AG20443 (cell line): ENCODE measurements around the gene WRAP73.

Experiments used
- DNase-seq: peaks from one replicate; pipeline ENCODE4 v3.0.0; 2012; ENCODE audit warnings: low spot score, mixed read lengths

WRAP73 gene, protein sequence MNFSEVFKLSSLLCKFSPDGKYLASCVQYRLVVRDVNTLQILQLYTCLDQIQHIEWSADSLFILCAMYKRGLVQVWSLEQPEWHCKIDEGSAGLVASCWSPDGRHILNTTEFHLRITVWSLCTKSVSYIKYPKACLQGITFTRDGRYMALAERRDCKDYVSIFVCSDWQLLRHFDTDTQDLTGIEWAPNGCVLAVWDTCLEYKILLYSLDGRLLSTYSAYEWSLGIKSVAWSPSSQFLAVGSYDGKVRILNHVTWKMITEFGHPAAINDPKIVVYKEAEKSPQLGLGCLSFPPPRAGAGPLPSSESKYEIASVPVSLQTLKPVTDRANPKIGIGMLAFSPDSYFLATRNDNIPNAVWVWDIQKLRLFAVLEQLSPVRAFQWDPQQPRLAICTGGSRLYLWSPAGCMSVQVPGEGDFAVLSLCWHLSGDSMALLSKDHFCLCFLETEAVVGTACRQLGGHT

DNA sequence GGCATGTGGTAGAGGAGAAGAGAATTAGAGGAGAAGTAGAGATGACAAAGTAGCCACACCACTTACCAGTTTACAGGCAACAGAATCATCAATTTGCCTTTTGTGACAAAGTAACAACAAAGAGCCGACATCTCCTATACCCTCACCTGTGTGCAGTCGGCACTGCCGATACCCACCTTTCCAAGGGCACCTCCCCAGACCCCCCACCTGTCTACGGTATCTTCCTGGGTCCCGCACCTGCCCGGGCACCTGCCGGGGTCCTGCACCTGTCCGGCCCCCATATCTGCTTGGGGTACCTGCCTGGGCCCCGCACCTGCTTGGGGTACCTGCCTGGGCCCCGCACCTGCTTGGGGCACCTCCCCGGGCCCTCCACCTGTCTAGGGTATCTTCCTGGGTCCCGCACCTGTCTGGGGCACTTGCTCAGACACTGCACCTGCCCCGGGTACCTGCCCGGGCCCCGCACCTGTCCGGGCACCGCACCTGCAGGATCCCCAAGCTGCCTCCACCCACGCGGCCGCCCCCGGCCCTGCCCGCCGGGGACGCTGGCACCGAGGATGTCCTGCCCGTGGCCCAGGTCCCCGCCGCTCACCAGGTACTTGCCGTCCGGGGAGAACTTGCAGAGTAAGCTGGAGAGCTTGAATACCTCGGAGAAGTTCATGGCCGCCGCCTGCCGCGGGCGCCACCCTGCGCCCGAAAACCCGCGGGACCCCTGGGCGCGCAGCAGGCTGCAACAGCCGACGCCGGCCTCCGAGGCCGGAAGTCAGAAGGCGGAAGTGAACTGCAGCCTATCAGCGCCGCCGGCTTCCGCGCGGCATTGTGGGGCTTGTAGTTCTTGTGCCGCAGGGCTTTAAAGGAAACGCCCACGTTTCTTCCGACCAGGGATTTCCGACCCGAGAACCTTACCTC lies at the start of gene WRAP73:
TSS of gene WRAP73 (minus strand) at position 762 of the 906 bp plus-strand sequence. CDS start at position 658, 104 bp downstream.
- DNase-seq, result peak; percentile 97

DNA sequence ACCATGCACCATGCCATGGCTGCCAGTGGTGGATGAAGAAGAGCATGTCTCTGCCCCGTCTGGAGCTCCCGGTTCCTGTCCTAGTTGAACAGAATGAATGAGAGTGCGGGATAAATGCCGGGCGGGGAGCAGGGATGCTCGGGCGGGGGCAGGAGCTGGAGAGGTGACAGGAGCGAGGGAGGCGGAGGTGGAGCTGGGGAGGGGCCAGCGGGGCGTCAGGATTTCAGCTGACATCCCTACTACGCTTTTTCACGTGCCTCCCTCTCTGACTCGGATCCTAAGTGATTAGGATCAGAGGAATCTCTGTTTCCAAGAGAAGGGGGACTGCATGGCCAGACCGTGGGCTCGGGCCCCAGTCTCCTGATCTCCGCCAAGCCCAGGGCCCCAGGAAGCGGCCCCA lies 49.7 kb upstream of the WRAP73 start:
- DNase-seq, result no peak

DNA sequence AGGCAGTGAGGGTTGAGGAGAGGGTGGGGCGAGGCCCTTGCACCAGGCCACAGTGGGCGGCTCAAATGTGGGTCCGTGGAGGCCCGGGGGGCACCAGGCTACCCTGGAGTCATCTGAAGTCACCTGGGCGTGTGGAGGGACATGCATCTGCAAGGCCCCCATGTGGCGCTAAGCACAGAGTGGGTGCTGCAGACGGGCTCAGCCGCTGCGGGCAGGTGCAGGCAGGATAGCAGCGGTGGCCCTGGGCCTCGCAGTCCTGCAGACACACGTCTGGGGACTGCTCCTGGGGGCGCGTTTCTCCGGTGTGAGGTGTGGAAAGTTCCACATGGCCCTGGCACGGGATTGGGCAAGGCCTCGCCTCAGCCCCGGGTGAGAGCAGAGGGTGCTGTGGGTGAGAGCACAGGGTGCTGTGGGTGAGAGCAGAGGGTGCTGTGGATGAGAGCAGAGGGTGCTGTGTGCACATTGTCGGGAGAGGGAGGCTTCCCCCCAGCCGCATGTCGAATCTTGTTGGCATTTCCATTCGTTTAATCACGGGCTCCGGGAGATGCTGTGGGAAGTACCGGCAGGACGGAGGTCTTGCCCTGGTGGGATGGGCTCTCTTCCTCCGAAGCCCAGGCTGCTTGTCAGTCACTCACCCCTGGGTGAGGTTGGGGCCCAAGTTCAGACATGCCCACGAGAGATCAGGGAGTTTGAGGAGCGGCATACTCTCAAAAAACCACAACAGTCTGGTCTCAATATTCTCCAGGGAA lies 48.9 kb upstream of the WRAP73 start:
- DNase-seq, result no peak

DNA sequence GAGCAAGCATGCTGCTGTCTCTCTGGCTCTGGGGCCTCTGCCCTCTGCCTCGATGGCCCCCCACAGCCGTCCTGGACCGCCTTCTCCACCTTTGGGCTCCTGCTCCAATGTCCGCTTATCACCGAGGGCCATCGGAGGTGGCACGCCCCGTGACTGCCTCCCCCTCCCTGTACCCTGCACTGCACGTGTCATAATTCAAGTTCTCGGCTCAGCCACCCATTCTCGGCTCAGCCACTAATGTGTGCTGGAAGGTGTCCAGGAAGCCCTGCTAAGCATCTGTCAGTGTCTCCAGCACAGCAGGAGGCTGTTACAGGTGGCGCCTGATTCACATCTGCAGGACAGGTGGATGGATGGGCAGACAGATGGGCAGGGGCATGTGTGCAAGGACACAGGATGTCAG lies 47.9 kb upstream of the WRAP73 start:
- DNase-seq, result no peak

DNA sequence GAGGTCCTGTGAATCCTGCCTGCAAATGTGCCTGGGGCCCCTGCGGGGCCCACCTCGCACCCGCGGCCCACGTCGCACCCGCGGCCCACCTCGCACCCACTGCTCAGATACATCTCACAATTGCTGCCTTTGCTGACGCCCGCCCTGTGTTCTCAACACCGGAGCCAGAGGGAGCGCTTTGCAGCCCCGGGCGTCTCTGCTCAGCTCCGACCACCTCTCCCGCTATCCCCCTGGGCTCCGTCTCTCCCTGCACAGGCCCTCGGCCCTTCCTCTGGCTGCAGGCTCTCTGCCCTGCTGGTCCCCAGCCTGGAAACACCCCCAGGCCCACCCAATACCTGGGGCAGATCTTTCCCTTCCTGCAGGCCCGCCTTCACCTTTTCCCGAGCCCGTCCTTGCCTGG lies 47.2 kb upstream of the WRAP73 start:
- no peak for DNase-seq

DNA sequence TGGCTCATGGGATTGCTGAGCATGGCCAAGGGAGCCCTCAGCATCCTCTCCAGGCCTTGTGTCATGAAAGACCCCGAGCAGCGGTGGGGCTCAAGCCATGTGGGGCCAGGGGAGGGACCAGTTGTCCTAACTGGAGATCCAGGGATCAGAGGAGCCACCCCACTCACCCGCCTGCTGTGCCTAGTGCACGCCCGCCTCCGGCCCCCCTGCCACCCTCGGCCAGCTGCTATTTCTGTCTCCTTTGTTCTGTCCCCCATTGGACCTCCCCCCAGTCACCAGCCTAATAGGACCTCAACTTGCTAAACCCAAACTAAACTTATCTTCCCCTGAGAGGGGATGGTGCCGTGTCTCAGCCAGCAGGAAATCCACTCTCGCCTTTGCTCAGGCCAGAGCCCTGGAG lies 46.8 kb upstream of the WRAP73 start:
- DNase-seq, result no peak

DNA sequence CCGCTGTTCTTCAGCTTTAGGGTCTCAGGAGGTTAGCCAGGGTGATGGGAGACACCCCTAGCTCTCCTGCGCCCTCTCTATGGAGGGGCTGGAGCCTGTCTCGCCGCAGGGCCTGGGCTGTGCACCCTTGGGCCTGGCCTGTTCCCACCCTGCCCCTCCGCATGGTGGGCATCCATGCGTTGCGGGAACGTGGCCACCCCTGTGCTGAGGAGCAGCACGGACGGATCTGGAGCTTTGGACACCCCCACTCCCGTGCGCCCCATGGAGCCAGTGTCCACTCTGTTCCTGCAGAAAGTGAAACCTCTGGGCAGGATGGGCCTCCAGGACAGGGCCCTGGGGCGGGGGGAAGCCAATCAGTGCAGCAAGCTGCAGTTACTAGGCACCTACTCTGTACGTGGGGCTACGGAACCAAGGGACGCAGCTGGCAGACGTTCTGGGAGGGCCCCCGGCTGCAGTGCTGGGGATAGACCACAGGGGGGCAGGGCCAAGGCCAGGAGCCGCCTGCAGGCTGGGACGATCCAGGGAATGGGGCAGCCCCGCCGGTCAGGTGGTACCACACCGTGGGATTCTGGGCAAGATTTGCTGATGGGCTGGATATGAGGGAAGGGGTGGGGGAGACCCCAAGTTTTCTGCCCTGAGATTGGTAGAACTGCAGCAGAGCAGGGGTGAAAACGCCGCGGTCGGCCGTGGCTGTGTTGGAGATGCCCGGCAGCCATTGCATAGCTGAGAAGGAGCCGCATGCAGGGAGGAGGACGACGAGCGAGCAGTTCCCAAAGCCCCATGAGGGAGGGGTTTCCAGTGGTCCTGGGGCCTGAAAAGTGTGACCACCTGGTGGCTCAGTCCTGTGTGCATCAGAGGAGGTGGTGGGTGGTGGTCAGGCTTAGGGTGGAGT lies 45.7 kb upstream of the WRAP73 start:
- peak; percentile 90 for DNase-seq

DNA sequence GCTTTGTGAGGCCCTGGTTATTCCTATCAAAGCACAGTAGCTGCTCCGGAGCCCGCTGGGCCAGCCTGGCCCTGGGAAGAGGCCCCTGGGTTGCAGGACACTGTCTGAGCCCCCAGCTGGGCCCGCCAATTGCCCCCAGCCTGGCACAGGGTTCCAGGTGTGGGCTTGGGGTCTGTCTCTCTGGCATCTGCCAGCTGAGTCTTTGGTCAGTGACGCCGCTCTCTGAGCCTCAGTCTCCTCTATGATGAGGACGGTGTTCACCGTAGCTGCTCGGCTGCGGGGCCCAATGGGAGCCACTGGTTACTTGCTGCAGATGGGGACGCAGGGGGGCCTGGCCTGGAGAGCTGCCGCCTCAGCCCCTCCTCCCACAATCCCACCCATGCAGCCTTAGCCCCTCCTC lies 43.4 kb upstream of the WRAP73 start:
- no peak for DNase-seq

DNA sequence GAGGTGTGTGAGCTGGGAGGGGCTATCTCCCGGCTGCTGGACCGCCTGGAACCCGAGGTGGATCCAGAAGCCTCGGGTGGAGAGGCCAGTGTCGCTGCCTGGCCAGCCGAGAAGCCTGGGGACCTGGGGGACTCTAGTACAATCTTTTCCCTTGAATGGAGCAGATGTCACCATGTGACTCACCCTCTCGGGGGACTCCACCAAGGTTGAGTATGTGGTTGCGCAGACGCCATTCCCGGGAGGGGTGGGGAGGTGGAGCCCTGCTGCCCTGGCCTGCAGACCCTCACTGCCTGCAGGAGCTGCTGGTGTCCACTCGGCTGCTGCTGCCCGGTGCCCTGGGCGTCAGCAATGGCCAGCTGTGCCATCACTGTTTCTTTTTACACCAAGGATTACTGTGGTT lies 42.7 kb upstream of the WRAP73 start:
- DNase-seq, result no peak

DNA sequence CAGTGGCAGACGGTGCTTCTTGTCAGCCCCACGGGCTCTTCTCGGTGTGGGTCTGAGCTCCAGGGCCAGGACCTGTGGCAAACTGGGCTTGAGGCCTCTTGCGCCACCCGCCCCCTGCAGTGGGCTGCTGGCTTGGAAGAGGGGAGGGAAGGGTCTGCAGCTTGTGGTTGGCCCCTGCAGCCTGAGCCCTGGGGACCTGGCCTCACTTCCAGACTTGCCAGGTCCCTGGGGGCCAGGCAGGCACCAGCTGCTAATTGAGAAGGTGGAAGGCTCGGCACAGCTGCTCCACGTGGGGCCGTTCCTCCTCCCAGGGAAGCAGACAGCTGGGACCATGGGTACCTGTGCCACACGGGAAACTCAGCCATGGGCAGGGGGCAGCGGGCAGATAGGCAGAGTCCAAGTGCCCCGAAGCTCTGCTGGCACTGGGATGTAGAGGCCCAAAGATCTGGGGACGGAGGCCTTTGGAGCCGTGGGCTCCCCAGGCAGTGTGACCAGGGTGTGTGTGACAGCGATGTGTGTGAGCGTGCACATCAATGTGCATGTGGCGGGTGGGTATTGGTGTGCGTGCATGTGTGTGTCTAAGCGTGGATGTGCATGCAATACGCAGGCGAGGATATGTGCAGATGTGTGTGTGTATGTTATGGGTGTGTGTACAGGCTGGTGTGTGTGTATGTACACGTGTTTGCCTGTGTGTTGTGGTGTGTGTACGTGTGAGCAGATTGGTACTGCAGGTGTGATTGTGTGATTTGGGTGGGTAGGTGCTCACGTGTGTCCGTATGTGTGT lies 41.7 kb upstream of the WRAP73 start:
- no peak for DNase-seq

DNA sequence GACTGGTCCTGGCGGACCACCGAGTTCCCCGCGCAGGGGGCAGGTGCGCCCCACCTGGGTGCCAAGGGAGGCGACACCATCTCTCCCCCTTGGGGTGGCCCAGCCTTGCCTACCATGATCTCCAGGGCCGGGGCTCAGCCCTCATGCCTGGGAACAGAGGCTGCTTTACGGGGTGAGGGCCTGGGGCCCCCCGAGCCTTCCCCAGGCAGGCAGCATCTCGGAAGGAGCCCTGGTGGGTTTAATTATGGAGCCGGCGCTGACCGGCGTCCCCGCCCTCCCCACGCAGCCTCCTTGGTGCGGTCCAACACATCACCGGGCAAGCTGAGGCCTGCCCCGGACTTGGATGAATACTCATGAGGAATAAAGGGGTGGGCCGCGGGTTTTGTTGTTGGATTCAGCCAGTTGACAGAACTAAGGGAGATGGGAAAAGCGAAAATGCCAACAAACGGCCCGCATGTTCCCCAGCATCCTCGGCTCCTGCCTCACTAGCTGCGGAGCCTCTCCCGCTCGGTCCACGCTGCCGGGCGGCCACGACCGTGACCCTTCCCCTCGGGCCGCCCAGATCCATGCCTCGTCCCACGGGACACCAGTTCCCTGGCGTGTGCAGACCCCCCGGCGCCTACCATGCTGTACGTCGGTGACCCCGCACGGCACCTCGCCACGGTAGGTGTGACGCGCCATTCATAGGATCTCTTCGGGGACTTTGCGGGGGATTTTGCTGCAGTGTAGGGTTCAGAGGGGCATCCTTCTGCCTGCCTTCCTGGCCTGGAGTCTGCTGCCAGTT lies 40.6 kb upstream of the WRAP73 start:
- no peak for DNase-seq

DNA sequence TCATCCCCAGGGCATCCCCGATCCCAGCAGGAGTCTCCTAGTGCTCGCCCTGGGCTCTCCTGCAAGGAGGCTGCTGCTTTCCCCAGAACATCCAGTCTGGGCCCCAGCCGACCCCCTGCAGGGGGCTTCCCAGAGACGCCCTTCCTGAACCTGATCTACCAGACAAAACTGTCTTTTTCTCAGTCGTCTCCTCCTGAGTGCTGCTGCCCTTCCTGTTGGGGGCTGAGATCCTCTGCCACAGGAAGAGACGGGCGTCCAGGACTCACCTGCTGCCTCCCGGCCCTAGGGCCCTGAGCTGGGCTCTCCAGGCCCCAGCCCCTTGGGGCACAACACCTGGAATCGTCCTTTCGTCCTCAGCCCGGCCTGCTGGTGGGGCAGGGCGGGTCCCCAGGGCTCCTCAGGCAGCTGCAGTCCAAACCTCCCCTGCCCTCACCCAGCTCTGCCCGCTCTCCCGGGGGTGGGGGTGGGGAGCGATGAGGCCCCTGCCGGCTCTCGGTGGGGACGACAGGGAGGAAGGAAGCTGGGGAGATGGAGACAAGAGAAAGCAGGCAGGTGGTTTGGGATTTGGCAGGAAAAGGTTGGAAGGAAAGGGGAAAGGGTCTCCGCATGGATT lies 39.3 kb upstream of the WRAP73 start:
- DNase-seq, result no peak

DNA sequence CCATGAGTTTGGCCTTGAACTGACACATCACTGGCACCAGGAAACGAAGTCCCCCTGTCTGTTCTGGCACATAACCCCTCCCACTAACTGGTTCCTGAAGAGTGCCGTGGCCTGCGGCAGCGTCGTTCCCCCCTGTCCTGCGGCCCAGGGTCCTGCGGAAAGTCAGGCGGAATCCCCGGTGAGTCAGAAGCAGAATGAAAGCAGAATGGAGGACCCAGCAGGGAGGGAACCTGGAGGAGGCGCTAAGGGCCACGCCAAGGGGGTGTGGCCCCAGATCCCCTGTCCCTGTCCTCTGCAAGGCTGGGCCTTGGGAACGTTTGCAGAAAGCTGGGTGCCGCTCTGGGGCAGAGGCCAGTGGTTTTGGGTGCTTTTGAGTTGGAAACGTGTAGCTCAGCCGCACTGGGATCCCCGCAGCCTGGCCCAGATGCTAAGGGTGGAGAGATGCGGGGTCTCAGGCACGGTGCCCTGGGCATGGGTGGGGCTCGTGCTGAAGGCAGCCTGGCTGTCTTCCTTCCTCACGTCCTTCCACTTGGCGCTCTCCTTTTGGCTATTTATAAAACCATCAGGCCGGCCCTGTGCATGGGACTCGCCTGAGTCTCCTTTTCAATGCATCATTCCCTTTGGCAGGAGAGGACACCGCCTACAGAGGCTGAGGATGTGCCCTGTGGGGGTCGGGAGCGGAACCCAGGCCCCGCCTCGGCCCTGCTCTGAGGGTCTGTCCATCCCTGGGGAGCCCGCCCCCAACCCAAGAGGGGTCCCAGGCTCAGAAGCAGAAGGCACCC lies 38.6 kb upstream of the WRAP73 start:
- DNase-seq, result peak; percentile 59

DNA sequence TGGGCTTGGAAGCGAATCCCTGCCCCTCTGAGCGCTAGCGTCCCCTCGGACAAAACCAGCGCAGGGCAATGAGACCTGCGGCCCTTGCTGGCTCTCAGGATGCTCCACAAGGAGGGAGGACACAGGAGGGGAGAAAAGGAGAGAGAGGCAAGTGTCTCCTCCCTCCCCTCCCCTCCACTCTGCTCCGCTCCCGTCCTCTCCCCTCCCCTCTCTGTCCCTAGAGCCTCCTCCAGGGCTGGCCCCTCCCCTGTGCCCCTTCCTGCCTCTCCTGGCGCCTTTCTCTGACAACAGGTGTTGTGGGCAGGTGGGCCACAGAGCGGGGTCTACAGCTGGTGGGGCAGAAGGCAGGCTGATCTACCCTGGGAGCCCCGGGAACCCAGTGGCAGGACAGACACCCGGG lies 37.6 kb upstream of the WRAP73 start:
- DNase-seq, result no peak

DNA sequence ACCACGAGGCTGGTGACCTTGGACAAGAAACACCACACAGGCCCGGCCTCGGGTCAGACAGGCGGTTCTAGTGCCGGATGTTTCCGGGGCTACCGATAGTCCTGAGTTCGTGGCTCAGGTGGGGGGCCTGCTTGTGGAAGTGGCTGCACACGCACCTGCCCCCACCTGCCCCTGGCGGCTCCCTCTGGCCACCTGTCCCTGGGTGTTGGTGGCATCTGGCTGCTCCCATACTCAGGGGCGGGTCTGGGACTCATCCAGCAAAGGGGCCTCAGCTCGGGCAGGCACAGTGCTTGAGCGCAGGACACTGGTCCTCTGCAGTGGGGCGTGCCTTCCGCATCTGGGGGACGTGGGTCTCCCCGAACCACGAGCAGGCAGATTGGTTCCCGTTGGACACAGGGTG lies 36.0 kb upstream of the WRAP73 start:
- DNase-seq, result no peak

DNA sequence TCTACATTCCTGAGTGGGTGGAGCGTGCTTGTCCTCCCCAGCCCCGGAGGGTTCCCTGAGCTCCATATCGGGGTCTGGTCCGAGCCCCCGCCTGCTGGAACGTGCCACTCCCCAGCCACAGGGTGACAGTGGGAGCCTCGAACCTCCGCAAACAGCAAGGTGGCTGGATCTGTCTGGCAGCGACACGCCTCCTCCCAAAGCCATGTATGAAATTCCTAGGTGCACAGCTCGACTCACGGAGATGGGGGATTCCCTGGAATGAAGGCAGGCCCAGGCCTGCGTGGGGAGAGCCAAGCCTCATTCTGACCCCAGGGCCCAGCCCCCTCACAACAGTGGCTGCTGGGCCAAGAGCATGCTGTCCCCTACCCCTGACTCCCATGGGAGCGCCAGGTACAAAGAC lies 35.3 kb upstream of the WRAP73 start:
- DNase-seq, result no peak

DNA sequence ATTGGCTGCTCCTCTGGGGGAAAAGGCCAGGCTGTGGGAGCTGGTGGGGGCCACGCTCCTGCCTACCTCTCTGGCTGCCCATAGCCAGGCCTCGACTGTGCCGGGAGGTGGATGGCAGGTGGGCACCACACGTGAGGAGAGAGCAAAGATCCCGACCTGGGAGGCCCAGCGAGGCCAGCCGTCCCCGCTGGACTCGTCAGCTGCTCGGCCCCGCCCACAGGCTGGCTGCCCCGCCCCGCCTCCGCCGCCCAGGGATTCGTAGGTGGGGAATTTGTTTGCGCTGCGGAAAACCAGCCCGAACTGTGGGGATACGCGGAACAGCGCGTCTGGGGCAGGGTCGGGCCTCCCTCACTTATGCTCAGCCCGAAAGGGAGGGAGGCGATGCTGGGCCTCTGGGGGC lies 34.1 kb upstream of the WRAP73 start:
- DNase-seq, result peak; percentile 85

DNA sequence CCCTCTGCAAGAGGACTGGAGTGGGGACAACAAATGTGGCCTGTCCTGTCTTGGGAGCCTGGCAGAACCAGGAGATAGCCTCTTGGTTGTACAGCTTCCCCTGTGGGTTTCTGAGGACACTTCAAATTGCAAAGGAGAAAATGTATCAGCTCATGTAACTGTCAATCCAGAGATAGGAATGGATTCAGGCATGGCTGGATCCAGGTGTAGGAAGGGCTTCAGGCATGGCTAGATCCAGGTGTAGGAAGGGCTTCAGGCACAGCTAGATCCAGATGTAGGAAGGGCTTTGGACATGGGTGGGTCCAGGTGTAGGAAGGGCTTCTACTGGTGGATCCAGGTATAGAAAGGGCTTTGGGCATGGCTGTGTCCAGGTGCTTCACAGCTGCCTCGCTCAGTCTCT lies 33.3 kb upstream of the WRAP73 start:
- no peak for DNase-seq
